GM12878 (cell line): Measurements from ENCODE around the gene GLT1D1. TPM values are rescaled to one million over a fixed set of nuclear protein-coding genes. Genes with fewer than 3 reads are reported as not detected.

Experiments used
- ATAC-seq: fragments of 200-7000 bp; cut with Tn5 transposase; 3 replicates; pipeline ENCODE4 v1.9.1; 2020; ENCODE audit warnings: mild to moderate bottlenecking, moderate library complexity
- BruUV-seq: library from RNA; stranded (reverse); fragments of 400-500 nt; replicated peaks from 2 replicates; lab custom pipeline; 2021; lab: Mats Ljungman, UMichigan
- CTCF ChIA-PET: fragments of 300-600 bp; sonication (Branson Sonifier 250); formaldehyde crosslinking; extraction: SDS; loops from one replicate; lab custom pipeline; 2021; ENCODE audit warnings: inconsistent platforms; lab: Yijun Ruan, JAX
- POLR2A ChIA-PET: fragments of 350-600 bp; formaldehyde crosslinking; extraction: SDS; loops from one replicate; lab custom pipeline; 2021; ENCODE audit warnings: inconsistent platforms; lab: Charles Lee
- RAD21 ChIA-PET: fragments of 300-600 bp; sonication (Branson Sonifier 250); formaldehyde crosslinking; loops from one replicate; lab custom pipeline; 2023; ENCODE audit warnings: antibody characterized with exemption; ENCODE audit not compliant: unreplicated experiment; lab: Charles Lee
- SMC1A ChIA-PET: fragments of 300-600 bp; sonication (Branson Sonifier 250); formaldehyde crosslinking; loops from one replicate; lab custom pipeline; 2023; ENCODE audit not compliant: unreplicated experiment, uncharacterized antibody; lab: Charles Lee
- DNase-seq: peaks from one replicate; pipeline ENCODE4 v3.0.0-alpha.2; 2011; ENCODE audit warnings: low read depth, low spot score
- FAIRE-seq: peaks from 3 replicates; lab custom pipeline; 2011; peaks lifted over from hg19 to GRCh38; lab: Jason Lieb, UNC
- H2AFZ ChIP-seq: 2 replicates; pipeline ENCODE4 v1.6.0; 2011; ENCODE audit warnings: low read depth, low read length, control low read depth; ENCODE audit not compliant: control insufficient read depth
- H3K27ac ChIP-seq: 2 replicates; pipeline ENCODE4 v1.5.1; 2011; ENCODE audit warnings: control low read depth; ENCODE audit not compliant: control insufficient read depth, insufficient read depth
- H3K27me3 ChIP-seq, 2 experiments: replicated peaks in 1 of 2; 2 replicates each; pipeline versions ENCODE4 v1.6.0 to v1.6.1; 2011; ENCODE audit warnings: low read length in 1 of 2; ENCODE audit not compliant: control insufficient read depth in 2 of 2, insufficient read depth in 2 of 2
- H3K36me3 ChIP-seq, 2 experiments: 2 replicates each; pipeline ENCODE4 v1.5.1; 2011; ENCODE audit warnings: low read length in 1 of 2; ENCODE audit not compliant: control insufficient read depth in 2 of 2, insufficient read depth in 2 of 2
- H3K4me1 ChIP-seq: 2 replicates; pipeline ENCODE4 v1.6.1; 2011; ENCODE audit warnings: mild to moderate bottlenecking, low read length, moderate library complexity, mixed read lengths; ENCODE audit not compliant: control insufficient read depth, insufficient read depth
- H3K4me2 ChIP-seq: 2 replicates; pipeline ENCODE4 v1.6.0; 2011; ENCODE audit warnings: control low read depth; ENCODE audit not compliant: control insufficient read depth, insufficient read depth
- H3K4me3 ChIP-seq: fragments of 200-600 bp; sonication (generic); 2 replicates; pipeline ENCODE4 v1.5.1; 2016
- H3K79me2 ChIP-seq: 2 replicates; pipeline ENCODE4 v1.6.0; 2011; ENCODE audit warnings: low read length; ENCODE audit not compliant: control insufficient read depth, insufficient read depth
- H3K9ac ChIP-seq: 2 replicates; pipeline ENCODE4 v1.8.0; 2011; ENCODE audit warnings: low read length, control low read depth, mixed read lengths; ENCODE audit not compliant: control insufficient read depth, insufficient read depth
- H3K9me3 ChIP-seq: replicated peaks from 3 replicates; pipeline ENCODE4 v1.5.1; 2011; ENCODE audit warnings: mild to moderate bottlenecking, low read length; ENCODE audit not compliant: control insufficient read depth, insufficient read depth
- H4K20me1 ChIP-seq: 2 replicates; pipeline ENCODE4 v1.6.0; 2011; ENCODE audit not compliant: control insufficient read depth, insufficient read depth
- BACH1 ChIP-seq: fragments of 450-650 bp; IDR thresholded peaks from 2 replicates; pipeline ENCODE4 v1.6.1; 2017; ENCODE audit warnings: mild to moderate bottlenecking, borderline replicate concordance
- CBX5 ChIP-seq: sonication (generic); IDR thresholded peaks from 2 replicates; pipeline ENCODE4 v1.6.1; 2016; ENCODE audit warnings: low read depth, moderate library complexity, mild to moderate bottlenecking, inconsistent platforms
- CREB1 ChIP-seq: IDR thresholded peaks from 2 replicates; pipeline ENCODE4 v1.6.1; 2012; ENCODE audit warnings: low read depth, mild to moderate bottlenecking, inconsistent platforms
- NFIC ChIP-seq: IDR thresholded peaks from 2 replicates; pipeline ENCODE4 v1.6.1; 2012; ENCODE audit warnings: low read depth, mild to moderate bottlenecking, inconsistent platforms, low read length, moderate library complexity
- SUPT20H ChIP-seq: IDR thresholded peaks from 2 replicates; pipeline ENCODE4 v1.6.1; 2011; ENCODE audit warnings: low read depth, mild to moderate bottlenecking, low read length, moderate library complexity, borderline replicate concordance; ENCODE audit not compliant: control insufficient read depth
- YBX1 ChIP-seq: fragments of 450-650 bp; IDR thresholded peaks from 2 replicates; pipeline ENCODE4 v1.6.1; 2016; ENCODE audit warnings: antibody characterized with exemption
- WGBS: methylation state at CpG from one replicate; pipeline ENCODE4 v1.1.6; 2016; ENCODE audit warnings: low lambda C conversion rate; ENCODE audit not compliant: insufficient replicate concordance, insufficient coverage; ENCODE audit errors: missing lambda C conversion rate; 5-methylcytosine and 5-hydroxymethylcytosine counted together
- in situ Hi-C: fragments of 300-500 bp; cut with MboI; formaldehyde crosslinking; loops from 9 replicates; pipeline ENCODE4 v1.14.3; 2018; ENCODE audit warnings: mixed read lengths
- intact Hi-C: fragments of 100-400 bp; cut with micrococcal nuclease; formaldehyde crosslinking; loops from one replicate; pipeline ENCODE4 v1.14.2; 2022; ENCODE audit not compliant: unreplicated experiment
- polyA plus RNA-seq, 11 experiments: library from polyadenylated mRNA; depleted of rRNA in 4 of 11; unstranded in 6 of 11; stranded (reverse) in 5 of 11; fragments of >200 nt; fragmentation: Nextera tagmentation in 4 of 11; fragmentation: Illumina TruSeq in 1 of 11; extraction: Ambion mirVana in 4 of 11; extraction: Trizol in 1 of 11; gene quantifications; 1 replicate in 1 of 11; 2 replicates in 10 of 11; pipeline versions ENCODE4 v1.2.1 to v1.2.3, GENCODE V29; 2011 to 2016; ENCODE audit warnings: inconsistent platforms in 2 of 11, missing spikeins in 2 of 11, low read depth in 1 of 11
- total RNA-seq, 4 experiments: library from RNA; depleted of rRNA in 3 of 4; stranded (reverse); fragments of >200 nt in 3 of 4; fragmentation: Illumina TruSeq in 1 of 4; extraction: Trizol in 1 of 4; gene quantifications; 2 replicates each; pipeline versions ENCODE4 v1.2.1 to v1.2.3, GENCODE V29; 2013 to 2021
- TF ChIP-seq, protein P1 (sequence below): IDR thresholded peaks from 2 replicates; pipeline ENCODE4 v1.6.1; 2011; ENCODE audit warnings: mild to moderate bottlenecking, low read depth, low read length, moderate library complexity; ENCODE audit not compliant: insufficient replicate concordance
- TF ChIP-seq, protein P2 (sequence below): fragments of 450-650 bp; IDR thresholded peaks from 2 replicates; pipeline ENCODE4 v1.6.1; 2017; ENCODE audit warnings: antibody characterized with exemption, mild to moderate bottlenecking, moderate library complexity

The GLT1D1 gene
- total and polyA plus RNA-seq, 10 of the 15 experiments (the other 5 are each of a cell fraction or from before 2014, with no cell fraction given) = 0.42 to 62.8 (median 3.0) TPM

DNA sequence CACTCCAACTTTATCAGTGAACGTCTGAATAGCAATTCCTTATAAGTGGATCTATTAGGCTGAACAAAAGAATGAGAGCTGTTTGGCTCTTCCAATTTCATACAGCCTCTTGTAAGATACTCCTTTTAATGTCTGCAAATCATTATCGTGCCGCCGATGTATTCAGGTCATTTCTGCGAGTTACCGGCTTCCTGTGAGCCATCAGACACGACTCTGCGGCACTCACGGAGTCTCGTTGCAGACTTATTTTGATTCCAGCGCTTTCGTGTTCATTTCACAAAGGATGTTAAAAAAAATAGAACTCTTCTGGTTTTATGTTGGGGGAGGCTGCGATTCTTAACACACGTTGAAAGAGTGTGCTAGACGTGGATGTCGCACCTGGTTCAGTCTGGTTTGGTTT, 106.6 kb downstream of the GLT1D1 start:
- SMC1A ChIA-PET = interaction anchor here (0.6 kb wide), 1 partner anchor 53 kb away, joined by 3 read pairs; no protein-coding TSS in a partner anchor
- no peak overlapping the region for H3K4me3 ChIP-seq
- H2AFZ ChIP-seq = no peak overlapping the region
- no peaks in the 10 kb centered on the region for H3K27me3 ChIP-seq
- no peak overlapping the region for H3K9ac ChIP-seq
- TF ChIP-seq, protein P1, sequence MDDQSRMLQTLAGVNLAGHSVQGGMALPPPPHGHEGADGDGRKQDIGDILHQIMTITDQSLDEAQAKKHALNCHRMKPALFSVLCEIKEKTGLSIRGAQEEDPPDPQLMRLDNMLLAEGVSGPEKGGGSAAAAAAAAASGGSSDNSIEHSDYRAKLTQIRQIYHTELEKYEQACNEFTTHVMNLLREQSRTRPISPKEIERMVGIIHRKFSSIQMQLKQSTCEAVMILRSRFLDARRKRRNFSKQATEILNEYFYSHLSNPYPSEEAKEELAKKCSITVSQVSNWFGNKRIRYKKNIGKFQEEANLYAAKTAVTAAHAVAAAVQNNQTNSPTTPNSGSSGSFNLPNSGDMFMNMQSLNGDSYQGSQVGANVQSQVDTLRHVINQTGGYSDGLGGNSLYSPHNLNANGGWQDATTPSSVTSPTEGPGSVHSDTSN = no peak
- TF ChIP-seq BACH1 (no peak), SUPT20H (no peak), CREB1 (no peak), CBX5 (no peak), NFIC (no peak), YBX1 (no peak)
- TF ChIP-seq, protein P2, sequence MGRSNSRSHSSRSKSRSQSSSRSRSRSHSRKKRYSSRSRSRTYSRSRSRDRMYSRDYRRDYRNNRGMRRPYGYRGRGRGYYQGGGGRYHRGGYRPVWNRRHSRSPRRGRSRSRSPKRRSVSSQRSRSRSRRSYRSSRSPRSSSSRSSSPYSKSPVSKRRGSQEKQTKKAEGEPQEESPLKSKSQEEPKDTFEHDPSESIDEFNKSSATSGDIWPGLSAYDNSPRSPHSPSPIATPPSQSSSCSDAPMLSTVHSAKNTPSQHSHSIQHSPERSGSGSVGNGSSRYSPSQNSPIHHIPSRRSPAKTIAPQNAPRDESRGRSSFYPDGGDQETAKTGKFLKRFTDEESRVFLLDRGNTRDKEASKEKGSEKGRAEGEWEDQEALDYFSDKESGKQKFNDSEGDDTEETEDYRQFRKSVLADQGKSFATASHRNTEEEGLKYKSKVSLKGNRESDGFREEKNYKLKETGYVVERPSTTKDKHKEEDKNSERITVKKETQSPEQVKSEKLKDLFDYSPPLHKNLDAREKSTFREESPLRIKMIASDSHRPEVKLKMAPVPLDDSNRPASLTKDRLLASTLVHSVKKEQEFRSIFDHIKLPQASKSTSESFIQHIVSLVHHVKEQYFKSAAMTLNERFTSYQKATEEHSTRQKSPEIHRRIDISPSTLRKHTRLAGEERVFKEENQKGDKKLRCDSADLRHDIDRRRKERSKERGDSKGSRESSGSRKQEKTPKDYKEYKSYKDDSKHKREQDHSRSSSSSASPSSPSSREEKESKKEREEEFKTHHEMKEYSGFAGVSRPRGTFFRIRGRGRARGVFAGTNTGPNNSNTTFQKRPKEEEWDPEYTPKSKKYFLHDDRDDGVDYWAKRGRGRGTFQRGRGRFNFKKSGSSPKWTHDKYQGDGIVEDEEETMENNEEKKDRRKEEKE = no peak
- in situ Hi-C loops = no loop called here
- 90% methylated on average over 16 of the region's 16 CpGs for WGBS
- ATAC-seq = no peak
- RAD21 ChIA-PET = no interaction called here
- intact Hi-C loops = no loop called here
- DNase-seq = no peak
- CTCF ChIA-PET = interaction anchor here (1.3 kb wide), 1 partner anchor 178 kb away, joined by 4 read pairs; no protein-coding TSS in a partner anchor
- POLR2A ChIA-PET = interaction anchor here (0.6 kb wide), 1 partner anchor 68 kb away, joined by 4 read pairs; no protein-coding TSS in a partner anchor
- no peak overlapping the region for H3K27ac ChIP-seq
- no peaks in the 10 kb centered on the region; the same call in 2 of the 3 replicates for H3K9me3 ChIP-seq
- no peak for FAIRE-seq
- no peaks in the 10 kb centered on the region for H3K79me2 ChIP-seq
- H3K4me1 ChIP-seq = no peaks in the 10 kb centered on the region
- BruUV-seq = no TSS peak
- peaks cover 0 to 4% of the 10 kb centered on the region in 2 experiments; a peak in 1 of 4 replicates for H3K36me3 ChIP-seq
- no peak overlapping the region for H3K4me2 ChIP-seq
- no peaks in the 10 kb centered on the region for H4K20me1 ChIP-seq
